ENCODE data around the gene CABYR. TPM values are rescaled to one million over a fixed set of nuclear protein-coding genes. Genes with fewer than 3 reads are reported as not detected.

The CABYR gene
- total RNA-seq, 1 experiment from 2014 or later, result 19.3 TPM

- Mint-ChIP-seq H3K9me3 (peaks cover 3% of the 10 kb centered on the region), H3K36me3 (peaks cover 22% of the 10 kb centered on the region), H3K4me1 (no peaks in the 10 kb centered on the region), H3K27ac (no peak overlapping the region), H3K27me3 (ENCODE audit: low read depth) (no peaks in the 10 kb centered on the region), H3K4me3 (no peak overlapping the region)
- ATAC-seq (no peak), DNase-seq (ENCODE audit: low spot score) (no peak)
- CTCF ChIA-PET, result no interaction called here
- POLR2A ChIA-PET, result interaction anchor here (0.6 kb wide), 1 partner anchor 553 kb away, joined by 5 read pairs; no protein-coding TSS in a partner anchor
- TF ChIP-seq FOXP1 (CRISPR knock-in tag; IDR thresholded peaks at IDR 0.05; ENCODE audit: borderline replicate concordance) (no peak), RELA (CRISPR knock-in tag; IDR thresholded peaks at IDR 0.05; ENCODE audit: borderline replicate concordance) (no peak), ZNF317 (CRISPR knock-in tag; IDR thresholded peaks at IDR 0.05; ENCODE audit: borderline replicate concordance, low read depth) (no peak), CREB1 (CRISPR knock-in tag; IDR thresholded peaks at IDR 0.05) (no peak), ERG (CRISPR knock-in tag; IDR thresholded peaks at IDR 0.05) (no peak), MLX (CRISPR knock-in tag; IDR thresholded peaks at IDR 0.05) (no peak), NR2C2 (CRISPR knock-in tag; IDR thresholded peaks at IDR 0.05) (no peak), FOXK1 (CRISPR knock-in tag; IDR thresholded peaks at IDR 0.05) (no peak), EMX1 (CRISPR knock-in tag; IDR thresholded peaks at IDR 0.05) (no peak), ELF4 (CRISPR knock-in tag; IDR thresholded peaks at IDR 0.05; ENCODE audit: low read depth) (no peak), ZNF232 (CRISPR knock-in tag; IDR thresholded peaks at IDR 0.05) (no peak), CBFB (CRISPR knock-in tag; IDR thresholded peaks at IDR 0.05; ENCODE audit: low read depth) (no peak), TEAD1 (CRISPR knock-in tag; IDR thresholded peaks at IDR 0.05) (no peak), GRHL2 (CRISPR knock-in tag; IDR thresholded peaks at IDR 0.05; ENCODE audit: insufficient replicate concordance, severe bottlenecking) (no peak), ATF2 (CRISPR knock-in tag; IDR thresholded peaks at IDR 0.05; ENCODE audit: borderline replicate concordance, low read depth) (no peak), HMGA2 (CRISPR knock-in tag; IDR thresholded peaks at IDR 0.05) (no peak), CREM (CRISPR knock-in tag; IDR thresholded peaks at IDR 0.05) (no peak), ZNF671 (CRISPR knock-in tag; IDR thresholded peaks at IDR 0.05) (no peak)
- TF ChIP-seq, protein P1, sequence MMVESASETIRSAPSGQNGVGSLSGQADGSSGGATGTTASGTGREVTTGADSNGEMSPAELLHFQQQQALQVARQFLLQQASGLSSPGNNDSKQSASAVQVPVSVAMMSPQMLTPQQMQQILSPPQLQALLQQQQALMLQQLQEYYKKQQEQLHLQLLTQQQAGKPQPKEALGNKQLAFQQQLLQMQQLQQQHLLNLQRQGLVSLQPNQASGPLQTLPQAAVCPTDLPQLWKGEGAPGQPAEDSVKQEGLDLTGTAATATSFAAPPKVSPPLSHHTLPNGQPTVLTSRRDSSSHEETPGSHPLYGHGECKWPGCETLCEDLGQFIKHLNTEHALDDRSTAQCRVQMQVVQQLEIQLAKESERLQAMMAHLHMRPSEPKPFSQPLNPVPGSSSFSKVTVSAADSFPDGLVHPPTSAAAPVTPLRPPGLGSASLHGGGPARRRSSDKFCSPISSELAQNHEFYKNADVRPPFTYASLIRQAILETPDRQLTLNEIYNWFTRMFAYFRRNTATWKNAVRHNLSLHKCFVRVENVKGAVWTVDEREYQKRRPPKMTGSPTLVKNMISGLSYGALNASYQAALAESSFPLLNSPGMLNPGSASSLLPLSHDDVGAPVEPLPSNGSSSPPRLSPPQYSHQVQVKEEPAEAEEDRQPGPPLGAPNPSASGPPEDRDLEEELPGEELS (CRISPR knock-in tag; IDR thresholded peaks at IDR 0.05), result no peak
These were observed 48.0 kb upstream of the CABYR start for GRCh38 chr18:24090876-24091275.

GRCh38 chr18:24094561-24094960 lies 44.3 kb upstream of the CABYR start:
- POLR2A ChIA-PET, result no interaction called here
- Mint-ChIP-seq H3K4me3 (no peak overlapping the region), H3K27ac (no peak overlapping the region), H3K9me3 (peaks cover 15% of the 10 kb centered on the region), H3K4me1 (no peaks in the 10 kb centered on the region), H3K27me3 (ENCODE audit: low read depth) (no peaks in the 10 kb centered on the region), H3K36me3 (peaks cover 37% of the 10 kb centered on the region)
- TF ChIP-seq CREB1 (CRISPR knock-in tag; IDR thresholded peaks at IDR 0.05) (no peak), ZNF396 (CRISPR knock-in tag; IDR thresholded peaks at IDR 0.05; ENCODE audit: borderline replicate concordance) (no peak), RORB (CRISPR knock-in tag; IDR thresholded peaks at IDR 0.05) (no peak), HMGA2 (CRISPR knock-in tag; IDR thresholded peaks at IDR 0.05) (no peak), PRRX2 (CRISPR knock-in tag; IDR thresholded peaks at IDR 0.05) (no peak), ELF4 (CRISPR knock-in tag; IDR thresholded peaks at IDR 0.05; ENCODE audit: low read depth) (no peak), NFATC4 (CRISPR knock-in tag; IDR thresholded peaks at IDR 0.05) (no peak)
- TF ChIP-seq, protein P2, sequence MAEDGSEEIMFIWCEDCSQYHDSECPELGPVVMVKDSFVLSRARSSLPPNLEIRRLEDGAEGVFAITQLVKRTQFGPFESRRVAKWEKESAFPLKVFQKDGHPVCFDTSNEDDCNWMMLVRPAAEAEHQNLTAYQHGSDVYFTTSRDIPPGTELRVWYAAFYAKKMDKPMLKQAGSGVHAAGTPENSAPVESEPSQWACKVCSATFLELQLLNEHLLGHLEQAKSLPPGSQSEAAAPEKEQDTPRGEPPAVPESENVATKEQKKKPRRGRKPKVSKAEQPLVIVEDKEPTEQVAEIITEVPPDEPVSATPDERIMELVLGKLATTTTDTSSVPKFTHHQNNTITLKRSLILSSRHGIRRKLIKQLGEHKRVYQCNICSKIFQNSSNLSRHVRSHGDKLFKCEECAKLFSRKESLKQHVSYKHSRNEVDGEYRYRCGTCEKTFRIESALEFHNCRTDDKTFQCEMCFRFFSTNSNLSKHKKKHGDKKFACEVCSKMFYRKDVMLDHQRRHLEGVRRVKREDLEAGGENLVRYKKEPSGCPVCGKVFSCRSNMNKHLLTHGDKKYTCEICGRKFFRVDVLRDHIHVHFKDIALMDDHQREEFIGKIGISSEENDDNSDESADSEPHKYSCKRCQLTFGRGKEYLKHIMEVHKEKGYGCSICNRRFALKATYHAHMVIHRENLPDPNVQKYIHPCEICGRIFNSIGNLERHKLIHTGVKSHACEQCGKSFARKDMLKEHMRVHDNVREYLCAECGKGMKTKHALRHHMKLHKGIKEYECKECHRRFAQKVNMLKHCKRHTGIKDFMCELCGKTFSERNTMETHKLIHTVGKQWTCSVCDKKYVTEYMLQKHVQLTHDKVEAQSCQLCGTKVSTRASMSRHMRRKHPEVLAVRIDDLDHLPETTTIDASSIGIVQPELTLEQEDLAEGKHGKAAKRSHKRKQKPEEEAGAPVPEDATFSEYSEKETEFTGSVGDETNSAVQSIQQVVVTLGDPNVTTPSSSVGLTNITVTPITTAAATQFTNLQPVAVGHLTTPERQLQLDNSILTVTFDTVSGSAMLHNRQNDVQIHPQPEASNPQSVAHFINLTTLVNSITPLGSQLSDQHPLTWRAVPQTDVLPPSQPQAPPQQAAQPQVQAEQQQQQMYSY (CRISPR knock-in tag; IDR thresholded peaks at IDR 0.05), result no peak
- TF ChIP-seq, protein P3, sequence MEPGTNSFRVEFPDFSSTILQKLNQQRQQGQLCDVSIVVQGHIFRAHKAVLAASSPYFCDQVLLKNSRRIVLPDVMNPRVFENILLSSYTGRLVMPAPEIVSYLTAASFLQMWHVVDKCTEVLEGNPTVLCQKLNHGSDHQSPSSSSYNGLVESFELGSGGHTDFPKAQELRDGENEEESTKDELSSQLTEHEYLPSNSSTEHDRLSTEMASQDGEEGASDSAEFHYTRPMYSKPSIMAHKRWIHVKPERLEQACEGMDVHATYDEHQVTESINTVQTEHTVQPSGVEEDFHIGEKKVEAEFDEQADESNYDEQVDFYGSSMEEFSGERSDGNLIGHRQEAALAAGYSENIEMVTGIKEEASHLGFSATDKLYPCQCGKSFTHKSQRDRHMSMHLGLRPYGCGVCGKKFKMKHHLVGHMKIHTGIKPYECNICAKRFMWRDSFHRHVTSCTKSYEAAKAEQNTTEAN (CRISPR knock-in tag; IDR thresholded peaks at IDR 0.05), result no peak
- ATAC-seq (no peak), DNase-seq (ENCODE audit: low spot score) (no peak)
- CTCF ChIA-PET, result no interaction called here
